OCI-LY7 (cell line): ENCODE measurements around the gene NOL12. TPM values are rescaled to one million over a fixed set of nuclear protein-coding genes. Genes with fewer than 3 reads are reported as not detected.

Source experiments
- BruUV-seq: library from RNA; stranded (reverse); fragments of 400-500 nt; replicated peaks from 2 replicates; lab custom pipeline; 2021; lab: Mats Ljungman, UMichigan
- CTCF ChIA-PET: fragments of 300-600 bp; sonication (Branson Sonifier 250); formaldehyde crosslinking; loops from one replicate; lab custom pipeline; 2022; ENCODE audit warnings: antibody characterized with exemption; ENCODE audit not compliant: unreplicated experiment; lab: Charles Lee
- POLR2A ChIA-PET: fragments of 300-600 bp; sonication (Branson Sonifier 250); formaldehyde crosslinking; loops from one replicate; lab custom pipeline; 2022; ENCODE audit warnings: antibody characterized with exemption; lab: Charles Lee
- DNase-seq: peaks from one replicate; pipeline ENCODE4 v3.0.0-alpha.2; 2015; ENCODE audit warnings: low spot score
- H2AFZ ChIP-seq: fragments of 200-600 bp; sonication (generic), shearing (Covaris generic); 2 replicates; pipeline ENCODE4 v1.6.1; 2014; ENCODE audit warnings: mild to moderate bottlenecking, antibody characterized with exemption, low read length, moderate library complexity
- H3K27ac ChIP-seq: fragments of 200-600 bp; sonication (generic); 2 replicates; pipeline ENCODE4 v1.5.1; 2014; ENCODE audit warnings: mixed run types, low read depth, mild to moderate bottlenecking, moderate library complexity, low read length, inconsistent platforms; ENCODE audit not compliant: poor library complexity, severe bottlenecking
- H3K36me3 ChIP-seq: fragments of 200-600 bp; sonication (generic); 2 replicates; pipeline ENCODE4 v1.6.1; 2014; ENCODE audit warnings: mild to moderate bottlenecking, antibody characterized with exemption, low read length, moderate library complexity, mixed read lengths; ENCODE audit not compliant: insufficient read depth
- H3K4me1 ChIP-seq: fragments of 200-600 bp; sonication (generic); 2 replicates; pipeline ENCODE4 v1.5.1; 2014; ENCODE audit warnings: mild to moderate bottlenecking, low read length; ENCODE audit not compliant: insufficient read depth, poor library complexity, severe bottlenecking
- H3K4me2 ChIP-seq: fragments of 200-600 bp; sonication (generic); 2 replicates; pipeline ENCODE4 v1.6.1; 2014; ENCODE audit warnings: mild to moderate bottlenecking, low read length
- H3K4me3 ChIP-seq: fragments of 200-600 bp; sonication (generic); 2 replicates; pipeline ENCODE4 v1.5.1; 2014; ENCODE audit warnings: mild to moderate bottlenecking, low read depth, low read length; ENCODE audit not compliant: poor library complexity, severe bottlenecking
- H3K79me2 ChIP-seq: fragments of 200-600 bp; sonication (generic); 2 replicates; pipeline ENCODE4 v1.6.1; 2016; ENCODE audit warnings: low read depth, mild to moderate bottlenecking, low read length, moderate library complexity, mixed read lengths; ENCODE audit not compliant: insufficient read depth
- H3K9me2 ChIP-seq: fragments of 200-600 bp; sonication (generic); 2 replicates; pipeline ENCODE4 v1.6.1; 2016; ENCODE audit warnings: mild to moderate bottlenecking, low read length, mixed read lengths; ENCODE audit not compliant: insufficient read depth
- H3K9me3 ChIP-seq: fragments of 200-600 bp; sonication (generic); 2 replicates; pipeline ENCODE4 v1.6.1; 2014; ENCODE audit warnings: mild to moderate bottlenecking, mixed run types, low read length, mixed read lengths
- H4K20me1 ChIP-seq: fragments of 200-600 bp; sonication (generic); 2 replicates; pipeline ENCODE4 v1.6.1; 2014; ENCODE audit warnings: mild to moderate bottlenecking, antibody characterized with exemption, low read length, moderate library complexity, mixed read lengths; ENCODE audit not compliant: insufficient read depth
- EZH2phosphoT487 ChIP-seq: fragments of 200-600 bp; sonication (generic); IDR thresholded peaks from 2 replicates; pipeline ENCODE4 v1.6.1; 2018; ENCODE audit warnings: low read depth, borderline replicate concordance, mild to moderate bottlenecking, mixed run types, antibody characterized with exemption, low read length, moderate library complexity, mixed read lengths
- intact Hi-C: fragments of 100-400 bp; cut with micrococcal nuclease; formaldehyde crosslinking; loops from one replicate; pipeline ENCODE4 v1.10.0; 2022; ENCODE audit not compliant: unreplicated experiment
- total RNA-seq, 2 experiments: library from RNA; depleted of rRNA in 1 of 2; stranded (reverse); fragments of >200 nt in 1 of 2; shearing (Covaris generic) in 1 of 2; gene quantifications; 2 replicates each; pipeline ENCODE4 v1.2.3, GENCODE V29; 2014 to 2022
- TF ChIP-seq, protein P1 (sequence below): fragments of 200-600 bp; sonication (generic); conservative IDR thresholded peaks from 2 replicates; pipeline ENCODE4 v1.5.1; 2014; ENCODE audit warnings: mild to moderate bottlenecking, antibody characterized with exemption, low read length, moderate library complexity, mixed read lengths

NOL12 gene
- total RNA-seq, 2 experiments from 2014 or later, result 62.3 to 64.6 TPM

GRCh38 chr22:37659897-37660708 is 26.0 kb upstream of the NOL12 start:
- TF ChIP-seq, protein P1, sequence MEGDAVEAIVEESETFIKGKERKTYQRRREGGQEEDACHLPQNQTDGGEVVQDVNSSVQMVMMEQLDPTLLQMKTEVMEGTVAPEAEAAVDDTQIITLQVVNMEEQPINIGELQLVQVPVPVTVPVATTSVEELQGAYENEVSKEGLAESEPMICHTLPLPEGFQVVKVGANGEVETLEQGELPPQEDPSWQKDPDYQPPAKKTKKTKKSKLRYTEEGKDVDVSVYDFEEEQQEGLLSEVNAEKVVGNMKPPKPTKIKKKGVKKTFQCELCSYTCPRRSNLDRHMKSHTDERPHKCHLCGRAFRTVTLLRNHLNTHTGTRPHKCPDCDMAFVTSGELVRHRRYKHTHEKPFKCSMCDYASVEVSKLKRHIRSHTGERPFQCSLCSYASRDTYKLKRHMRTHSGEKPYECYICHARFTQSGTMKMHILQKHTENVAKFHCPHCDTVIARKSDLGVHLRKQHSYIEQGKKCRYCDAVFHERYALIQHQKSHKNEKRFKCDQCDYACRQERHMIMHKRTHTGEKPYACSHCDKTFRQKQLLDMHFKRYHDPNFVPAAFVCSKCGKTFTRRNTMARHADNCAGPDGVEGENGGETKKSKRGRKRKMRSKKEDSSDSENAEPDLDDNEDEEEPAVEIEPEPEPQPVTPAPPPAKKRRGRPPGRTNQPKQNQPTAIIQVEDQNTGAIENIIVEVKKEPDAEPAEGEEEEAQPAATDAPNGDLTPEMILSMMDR, result no peak
- intact Hi-C loops, result loop anchor here (1.0 kb wide), 1 partner anchor 17 kb away; no protein-coding TSS in a partner anchor
- H2AFZ ChIP-seq, result no peak overlapping the region
- CTCF ChIA-PET, result no interaction called here
- H3K4me3 ChIP-seq, result peak overlapping the region; percentile 90
- peak overlapping the region; percentile 95 for H3K4me2 ChIP-seq
- H3K79me2 ChIP-seq, result peaks cover 60% of the 10 kb centered on the region
- peak; percentile 37 for DNase-seq
- peaks cover 43% of the 10 kb centered on the region for H3K36me3 ChIP-seq
- peaks cover 20% of the 10 kb centered on the region for H4K20me1 ChIP-seq
- no TSS peak for BruUV-seq
- POLR2A ChIA-PET, result interaction anchor here (1.0 kb wide), 1 partner anchor 23 kb away, joined by 3 read pairs; no protein-coding TSS in a partner anchor
- H3K27ac ChIP-seq, result peak overlapping the region; percentile 49
- H3K9me2 ChIP-seq, result no peaks in the 10 kb centered on the region
- no peaks in the 10 kb centered on the region for H3K9me3 ChIP-seq
- H3K4me1 ChIP-seq, result peaks cover 32% of the 10 kb centered on the region

DNA sequence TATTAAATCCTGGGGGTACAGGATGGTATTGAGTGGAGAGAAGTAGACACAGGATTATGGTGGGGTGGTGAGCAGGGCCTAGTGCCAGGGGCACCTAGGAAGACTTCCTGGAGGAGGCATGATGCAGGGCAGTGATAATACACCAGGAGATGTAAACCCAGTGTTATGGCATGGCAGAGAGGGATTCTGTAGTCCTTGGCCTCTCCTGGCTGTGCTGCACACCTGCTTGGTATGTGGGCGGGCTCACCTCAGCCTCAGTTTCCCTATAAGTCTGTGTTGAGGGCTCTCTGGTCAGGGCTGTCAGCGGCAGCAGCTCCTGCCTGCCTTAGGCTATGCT is 25.5 kb upstream of the NOL12 start:
- no peak for TF ChIP-seq EZH2phosphoT487
- TF ChIP-seq, protein P1, result no peak
- H3K27ac ChIP-seq, result peak overlapping the region; percentile 49
- peak overlapping the region; percentile 95 for H3K4me2 ChIP-seq
- POLR2A ChIA-PET, result interaction anchor here (0.7 to 1.1 kb wide), 2 partner anchors 11 to 27 kb away, joined by 3 read pairs; no protein-coding TSS in a partner anchor
- peaks cover 61% of the 10 kb centered on the region for H3K79me2 ChIP-seq
- no peaks in the 10 kb centered on the region for H3K9me2 ChIP-seq
- DNase-seq, result no peak
- H3K4me1 ChIP-seq, result peaks cover 32% of the 10 kb centered on the region
- no TSS peak for BruUV-seq
- no peaks in the 10 kb centered on the region for H3K9me3 ChIP-seq
- H3K36me3 ChIP-seq, result peaks cover 49% of the 10 kb centered on the region
- H4K20me1 ChIP-seq, result peaks cover 20% of the 10 kb centered on the region
- peak overlapping the region; percentile 90 for H3K4me3 ChIP-seq
- CTCF ChIA-PET, result interaction anchor here (0.5 kb wide), 1 partner anchor 17 kb away, joined by 3 read pairs; no protein-coding TSS in a partner anchor
- no peak overlapping the region for H2AFZ ChIP-seq
- intact Hi-C loops, result loop anchor here (1.0 kb wide), 2 partner anchors 17 to 21 kb away; no protein-coding TSS in a partner anchor
